GM19397 (cell line): ENCODE results near the gene CLEC2D.
"Not testable (repeated sequence)": the region's sequence is repeated elsewhere in the genome, so short reads cannot be mapped to it uniquely, and the experiment has no call there.

Experiments
- ATAC-seq: cut with Tn5 transposase; IDR thresholded peaks from one replicate; pipeline ENCODE4 v1.9.1; 2021; ENCODE audit warnings: mild to moderate bottlenecking, moderate library complexity; ENCODE audit not compliant: unreplicated experiment

CLEC2D gene

DNA sequence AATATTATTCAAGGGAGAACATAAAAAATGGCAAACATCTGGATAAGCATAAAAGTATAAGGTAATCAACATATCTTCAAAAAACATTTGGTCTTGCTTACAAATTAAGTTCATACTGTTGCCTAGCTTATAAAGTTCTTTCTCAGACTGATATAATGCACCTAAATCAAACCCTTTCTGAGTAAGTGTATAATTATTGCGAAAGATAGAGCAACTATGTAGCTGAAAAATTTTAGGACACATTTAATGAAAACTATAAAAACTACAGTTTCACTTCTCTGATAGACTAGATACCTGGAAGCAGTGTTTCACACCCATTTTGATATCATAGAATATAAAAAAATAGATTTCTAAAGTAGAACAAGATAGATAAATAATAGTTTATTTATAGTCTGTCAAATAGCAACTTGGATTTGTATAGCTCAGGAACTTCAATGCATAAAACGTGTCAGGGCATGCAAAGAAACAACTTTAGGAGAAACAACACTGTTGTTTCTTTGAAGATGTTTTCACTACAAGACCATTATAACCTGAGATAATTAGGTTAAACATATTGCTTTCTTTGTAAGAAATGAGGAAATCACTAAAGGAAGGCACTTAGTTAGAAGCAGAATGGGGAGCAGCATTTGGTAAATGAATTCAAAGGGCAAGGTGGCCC is 55.8 kb downstream of the CLEC2D start:
- ATAC-seq, result no peak

DNA sequence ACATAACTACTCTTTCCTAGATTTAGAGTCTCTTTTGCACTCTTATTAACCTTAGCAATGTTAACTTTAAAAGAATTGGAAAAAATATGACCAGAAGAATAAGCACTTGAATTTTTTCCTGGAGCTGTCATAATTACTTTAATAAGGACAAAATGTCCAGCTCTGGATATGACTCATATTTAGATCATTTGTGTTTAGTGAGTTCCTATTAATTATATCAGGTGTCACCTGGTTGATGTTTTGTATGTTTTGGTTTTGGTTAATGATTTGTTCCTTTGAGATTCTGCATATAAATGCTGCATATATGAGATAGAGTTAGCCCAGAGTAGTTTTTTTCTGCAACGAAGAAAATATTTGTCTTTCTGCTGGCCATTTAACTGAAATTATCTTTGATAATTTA is 58.3 kb downstream of the CLEC2D start:
- no peak for ATAC-seq

DNA sequence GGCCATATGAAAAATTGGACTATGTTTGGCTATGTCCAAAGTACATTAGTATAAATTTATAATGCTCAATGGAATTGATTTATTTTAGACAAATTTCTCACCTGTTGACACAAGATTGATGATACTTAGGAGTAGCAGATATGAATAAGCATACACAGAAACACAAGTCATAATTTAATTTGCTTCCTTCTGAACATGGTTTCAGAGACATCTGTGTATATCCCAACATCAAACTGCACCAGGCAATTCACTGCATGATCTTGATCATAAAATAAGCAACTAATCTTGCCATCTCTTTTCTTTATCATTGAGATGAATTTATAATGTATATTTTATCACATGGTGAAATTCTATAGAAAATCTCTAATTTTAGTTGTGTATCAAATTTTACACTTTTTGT is 59.6 kb downstream of the CLEC2D start:
- ATAC-seq, result no peak

DNA sequence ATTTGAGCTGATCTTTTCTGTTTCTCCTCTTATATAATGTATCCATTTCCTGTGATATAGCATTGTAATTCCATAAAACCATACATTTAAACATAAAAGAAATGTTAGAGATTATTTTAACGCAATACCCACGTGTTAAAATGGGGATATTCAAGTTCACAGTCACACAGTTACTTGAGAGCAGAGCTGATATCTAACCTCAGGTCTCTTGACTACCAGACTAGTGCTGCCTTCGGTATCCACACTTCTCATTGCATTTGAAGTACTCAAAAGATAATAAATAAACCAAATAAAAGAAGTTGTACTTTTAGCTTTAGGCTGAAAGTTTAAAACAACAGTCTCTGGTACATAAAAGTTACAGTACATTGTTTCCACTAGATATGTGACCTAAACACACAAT is 60.5 kb downstream of the CLEC2D start:
- no peak for ATAC-seq

DNA sequence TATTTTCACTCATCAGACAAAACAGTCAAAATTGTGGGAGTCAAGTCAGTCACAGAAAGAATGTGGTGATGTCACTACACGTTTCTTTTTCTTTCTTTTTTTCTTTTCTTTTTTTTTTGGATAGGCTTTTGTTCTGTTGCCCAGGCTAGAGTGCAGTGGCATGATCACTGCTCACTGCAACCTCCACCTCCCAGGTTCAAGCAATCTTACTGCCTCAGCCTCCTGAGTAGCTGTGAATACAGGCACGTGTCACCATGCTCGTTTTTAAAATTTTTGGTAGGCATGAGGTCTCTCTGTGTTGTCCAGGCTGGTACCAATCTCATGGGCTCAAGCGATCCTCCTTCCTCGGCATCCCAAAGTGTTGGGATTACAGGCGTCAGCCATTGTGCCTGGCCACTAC is 61.1 kb downstream of the CLEC2D start:
- no peak for ATAC-seq

DNA sequence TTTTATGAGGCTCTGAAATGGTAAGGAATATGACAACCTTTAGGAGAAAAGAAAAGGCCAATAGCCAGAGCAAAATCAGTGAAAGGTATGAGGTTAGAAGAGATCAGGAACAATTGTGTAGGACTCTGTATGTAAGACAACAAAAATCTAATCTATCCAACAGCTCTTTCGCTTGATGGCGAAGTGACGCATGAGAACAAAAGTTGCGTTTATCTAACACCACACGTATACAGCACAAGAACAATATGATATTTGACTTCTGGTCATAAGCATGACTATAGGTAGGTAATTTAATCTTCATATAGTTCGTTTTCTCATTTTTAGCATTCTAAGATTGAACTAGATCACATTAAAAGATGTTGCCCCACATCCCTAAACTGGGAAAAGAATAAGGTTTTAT is 61.9 kb downstream of the CLEC2D start:
- ATAC-seq, result no peak

DNA sequence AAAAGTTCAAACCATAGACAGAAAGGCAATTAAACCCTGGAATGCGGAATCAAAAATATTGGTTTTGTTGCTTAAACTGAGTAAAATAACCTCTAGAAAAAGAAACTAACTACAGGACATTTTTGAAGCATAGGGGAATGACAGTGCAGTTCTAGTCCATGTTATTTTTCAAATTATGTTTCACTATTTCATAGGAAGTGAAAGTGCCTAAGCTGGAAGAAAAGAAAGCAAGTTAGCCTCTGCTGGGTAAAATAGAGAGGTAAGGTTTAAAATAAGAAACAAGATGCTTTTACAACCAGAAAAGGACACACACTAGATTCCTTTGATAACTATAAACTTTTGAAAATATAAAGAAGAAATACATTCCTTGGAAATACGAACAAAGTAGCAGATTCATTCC is 62.3 kb downstream of the CLEC2D start:
- no peak for ATAC-seq

DNA sequence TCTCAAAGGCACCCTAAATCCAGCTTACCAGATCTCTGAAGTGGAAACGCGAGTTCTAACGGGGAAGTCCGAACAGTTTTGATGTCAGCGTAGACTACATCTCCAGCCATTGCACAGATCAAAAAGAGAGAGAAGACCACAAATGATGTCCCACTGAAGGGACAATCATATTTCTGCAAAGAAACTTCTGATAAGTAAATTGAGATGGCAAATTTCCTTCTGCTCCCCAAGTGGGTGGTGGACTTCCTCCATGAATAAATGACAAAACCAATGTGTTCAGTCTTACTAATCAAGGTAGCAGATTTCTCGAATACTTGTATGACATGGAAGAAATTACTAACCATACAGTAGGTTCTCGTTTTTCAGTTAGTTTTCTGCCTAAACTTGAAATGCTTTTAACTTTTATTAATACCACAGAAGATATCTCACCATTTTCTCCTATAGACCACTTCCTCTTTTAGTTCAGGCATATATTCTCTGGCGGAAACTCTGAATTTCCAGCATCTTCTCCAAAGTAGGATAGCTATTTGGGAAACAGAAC is 63.5 kb downstream of the CLEC2D start, which contains the start of gene CLECL1:
CLECL1 (minus strand) TSS at position 177 of the 541 bp plus-strand sequence.
- no peak for ATAC-seq

DNA sequence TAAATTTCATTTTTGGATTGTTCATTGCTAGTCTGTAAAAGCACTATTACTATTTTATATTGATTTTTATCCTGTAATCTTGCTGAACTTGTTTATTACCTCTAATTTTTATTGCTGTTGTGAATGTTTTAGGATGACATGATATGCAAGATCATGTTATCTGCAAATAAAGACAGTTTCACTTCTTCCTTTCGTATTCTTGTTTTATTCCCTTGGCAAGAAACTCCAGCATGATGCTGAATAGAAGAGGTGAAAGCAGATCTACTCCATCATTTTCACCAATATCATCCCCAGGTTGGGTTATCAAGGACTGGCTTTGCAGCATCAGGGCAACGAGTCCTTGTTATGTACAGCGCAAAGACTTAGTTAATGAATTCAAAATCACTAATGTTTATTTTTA is 66.1 kb downstream of the CLEC2D start:
- ATAC-seq, result no peak

DNA sequence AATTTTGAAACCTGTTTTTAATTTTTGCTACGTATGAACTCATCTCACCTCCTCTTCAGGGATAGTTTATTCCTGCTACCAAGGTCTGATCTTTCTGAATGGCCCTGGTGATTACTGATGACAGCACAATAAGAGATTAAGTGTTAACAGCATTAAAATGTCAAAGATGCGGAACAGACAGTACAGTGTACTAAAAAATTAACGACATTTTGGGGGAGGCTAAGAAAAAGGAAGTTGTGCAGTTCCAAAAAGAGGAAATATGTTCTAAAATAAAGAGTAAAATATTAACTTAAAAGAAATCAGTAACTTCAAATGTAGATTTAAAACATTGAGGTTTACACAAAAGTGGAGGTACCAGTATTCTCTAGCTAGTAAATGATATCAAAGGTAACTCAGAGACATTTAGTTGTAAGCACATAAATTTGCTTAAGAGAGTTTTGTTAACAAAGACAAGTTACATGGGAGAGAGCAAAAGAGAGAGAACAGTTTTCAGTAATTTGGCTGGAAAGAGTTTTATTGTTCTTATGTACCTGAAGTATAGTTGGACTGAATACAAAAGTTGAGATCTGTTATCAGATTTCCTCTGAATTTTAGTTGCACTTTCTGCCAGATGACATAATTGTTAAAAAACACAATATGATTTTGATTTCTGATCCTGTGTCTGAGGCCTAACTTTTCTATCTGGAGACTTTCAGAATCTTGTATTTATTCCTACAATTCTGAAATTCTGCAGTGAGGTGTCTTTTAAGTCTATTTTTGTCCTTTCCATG is 67.6 kb downstream of the CLEC2D start:
- ATAC-seq, result no peak

DNA sequence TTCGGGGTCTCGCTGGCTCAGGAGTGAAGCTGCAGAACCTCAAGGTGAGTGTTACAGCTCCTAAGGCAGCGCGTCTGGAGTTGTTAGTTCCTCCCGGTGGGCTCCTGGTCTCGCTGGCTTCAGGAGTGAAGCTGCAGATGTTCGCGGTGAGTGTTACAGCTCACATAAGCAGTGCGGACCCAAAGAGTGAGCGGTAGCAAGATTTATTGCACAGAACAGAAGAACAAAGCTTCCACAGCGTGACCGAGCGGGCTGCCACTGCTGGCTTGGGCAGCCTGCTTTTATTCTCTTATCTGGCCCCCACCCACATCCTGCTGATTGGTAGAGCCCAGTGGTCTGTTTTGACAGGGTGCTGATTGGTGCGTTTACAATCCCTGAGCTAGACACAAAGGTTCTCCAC is 69.4 kb downstream of the CLEC2D start:
- ATAC-seq, result not testable (repeated sequence)

DNA sequence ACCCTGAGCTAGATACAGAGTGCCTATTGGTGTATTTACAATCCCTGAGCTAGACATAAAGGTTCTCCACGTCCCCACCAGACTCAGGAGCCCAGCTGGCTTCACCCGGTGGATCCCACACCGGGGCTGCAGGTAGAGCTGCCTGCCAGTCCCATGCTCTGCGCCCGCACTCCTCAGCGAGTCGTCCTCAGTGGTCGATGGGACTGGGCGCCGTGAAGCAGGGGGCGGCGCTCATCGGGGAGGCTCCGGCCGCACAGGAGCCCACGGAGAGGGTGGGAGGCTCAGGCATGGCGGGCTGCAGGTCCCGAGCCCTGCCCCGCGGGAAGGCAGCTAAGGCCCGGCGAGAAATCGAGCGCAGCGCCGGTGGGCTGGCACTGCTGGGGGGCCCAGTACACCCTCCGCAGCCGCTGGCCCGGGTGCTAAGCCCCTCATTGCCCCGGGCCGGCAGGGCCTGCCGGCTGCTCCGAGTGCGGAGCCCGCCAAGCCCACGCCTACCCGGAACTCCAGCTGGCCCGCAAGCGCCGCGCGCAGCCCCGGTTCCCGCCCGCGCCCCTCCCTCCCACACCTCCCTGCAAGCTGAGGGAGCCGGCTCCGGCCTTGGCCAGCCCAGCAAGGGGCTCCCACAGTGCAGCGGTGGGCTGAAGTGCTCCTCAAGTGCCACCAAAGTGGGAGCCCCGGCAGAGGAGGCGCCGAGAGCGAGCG is 70.0 kb downstream of the CLEC2D start:
- ATAC-seq, result not testable (repeated sequence)

DNA sequence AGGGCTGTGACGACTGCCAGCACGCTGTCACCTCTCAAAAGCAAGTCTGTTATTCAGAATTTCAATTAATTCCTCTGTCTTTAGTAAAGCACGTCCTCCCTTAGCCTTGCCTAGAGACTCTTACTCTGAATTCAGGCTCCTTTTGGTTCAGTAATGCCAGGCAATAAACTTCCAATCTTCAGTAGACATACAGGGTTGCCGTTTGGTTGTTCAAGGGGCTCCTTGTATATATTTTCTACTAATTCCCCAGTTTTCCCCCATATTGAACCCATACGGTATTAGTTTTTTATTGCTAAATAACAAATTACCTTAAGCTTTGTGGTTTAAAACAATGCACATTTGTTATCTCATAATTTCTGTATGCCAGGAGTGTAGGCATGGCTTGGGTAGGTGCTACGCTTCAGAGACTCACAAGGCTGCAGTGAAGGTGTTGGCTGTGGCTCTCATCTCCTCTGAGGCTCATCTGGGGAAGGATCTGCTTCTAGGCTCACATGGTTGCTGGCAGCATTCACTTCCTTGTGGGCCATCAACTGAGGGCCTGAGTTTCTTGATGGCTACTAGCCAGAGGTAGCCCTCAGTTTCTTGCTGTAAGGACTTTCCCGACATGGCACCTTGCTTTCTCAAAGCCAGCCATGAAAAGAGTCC is 70.7 kb downstream of the CLEC2D start:
- ATAC-seq, result no peak

DNA sequence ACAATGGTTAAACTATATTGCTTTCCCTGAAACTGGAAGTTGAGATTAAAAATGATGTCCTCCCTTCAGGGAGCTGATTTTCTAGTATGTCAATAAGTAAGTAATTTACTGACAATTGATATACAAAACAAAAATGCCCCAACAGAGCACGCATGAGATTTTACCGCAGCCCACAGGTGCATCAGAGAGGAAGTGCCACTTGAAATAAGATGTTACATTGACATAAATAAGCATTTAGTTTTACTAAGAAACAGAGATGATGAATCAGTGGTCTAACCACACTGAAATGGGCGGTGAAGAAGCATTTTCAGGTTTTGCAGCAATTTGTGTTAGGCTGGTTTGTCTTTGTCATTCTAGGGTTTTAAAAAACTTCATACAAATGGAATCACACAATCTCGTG is 72.2 kb downstream of the CLEC2D start:
- peak; percentile 72 for ATAC-seq

DNA sequence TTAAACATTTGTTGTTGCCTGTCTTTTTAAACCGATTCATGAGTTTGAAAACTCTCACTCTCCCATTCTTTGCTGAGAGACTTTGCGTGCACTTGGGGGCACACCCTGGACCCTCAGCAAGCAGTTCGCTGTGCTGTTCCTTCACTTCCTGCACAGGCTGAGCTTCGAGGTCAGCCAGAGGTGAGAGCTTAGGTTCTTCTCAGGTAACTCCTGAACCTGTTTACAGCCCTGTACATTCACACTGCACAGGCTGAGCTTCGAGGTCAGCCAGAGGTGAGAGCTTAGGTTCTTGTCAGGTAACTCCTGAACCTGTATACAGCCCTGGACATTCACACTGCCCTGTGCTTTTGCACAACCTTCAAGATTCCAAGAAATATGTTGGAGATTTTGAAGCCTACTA is 73.1 kb downstream of the CLEC2D start:
- ATAC-seq, result no peak

DNA sequence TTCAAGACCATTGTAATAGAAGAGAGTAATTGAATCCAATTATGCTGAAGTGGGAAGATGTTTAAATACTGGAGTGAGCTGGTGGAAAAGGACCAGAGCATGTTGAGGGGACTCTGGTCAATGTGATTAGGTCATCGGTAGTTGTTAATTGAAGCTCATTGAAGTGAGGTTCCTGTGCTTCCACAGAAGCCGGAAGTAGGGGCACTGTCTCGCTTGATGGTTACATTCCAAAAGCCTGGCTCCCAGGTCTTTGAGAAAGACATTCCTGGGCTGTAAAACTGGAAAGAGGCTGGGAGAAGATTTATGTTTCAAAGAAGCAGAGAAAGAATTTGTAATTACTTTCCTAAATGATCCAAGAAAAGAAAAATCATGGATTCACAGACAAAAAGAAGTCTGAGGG is 75.7 kb downstream of the CLEC2D start:
- no peak for ATAC-seq
